Nucleus accumbens (tissue), 56 donors: ENCODE results near the gene AIF1.

Experiments used
- DNase-seq, 56 donors: peaks; one replicate each; lab custom pipeline; 2025; lab: John Stamatoyannopoulos, UW

The AIF1 gene

GRCh38 chr6:31614684-31615578 is at the start of gene AIF1:
Gene AIF1 (plus strand): TSS chr6:31615234. CDS start chr6:31615330, 96 bp downstream.
- peak in 2 of 56 donors; percentile 9 to 21 for DNase-seq

GRCh38 chr6:31567531-31568370 is 47.3 kb upstream of the AIF1 start:
- DNase-seq, result no peak

GRCh38 chr6:31568537-31568961 is 46.5 kb upstream of the AIF1 start:
- no peak for DNase-seq

- DNase-seq, result no peak
These were observed 45.0 kb upstream of the AIF1 start for GRCh38 chr6:31569861-31570536.

- DNase-seq, result no peak
These were observed 42.8 kb upstream of the AIF1 start, which contains the start of gene LTA for GRCh38 chr6:31572041-31572911. Gene LTA (plus strand): TSS chr6:31572289. CDS start chr6:31572743, 454 bp downstream.

- DNase-seq, result no peak
These were observed 41.6 kb upstream of the AIF1 start for GRCh38 chr6:31573239-31574105.

- DNase-seq, result no peak
These were observed 40.6 kb upstream of the AIF1 start for GRCh38 chr6:31574106-31575061.

- DNase-seq, result peak in 14 of 56 donors; percentile 3 to 45 (median 14)
These were observed 39.6 kb upstream of the AIF1 start, which contains the start of gene TNF for GRCh38 chr6:31575335-31575901. Gene TNF (plus strand): TSS chr6:31575565. CDS start chr6:31575742, 177 bp downstream.

GRCh38 chr6:31575952-31576685 is 38.9 kb upstream of the AIF1 start:
- DNase-seq, result no peak

GRCh38 chr6:31576897-31577578 is 38.0 kb upstream of the AIF1 start:
- DNase-seq, result no peak

GRCh38 chr6:31577579-31577966 is 37.5 kb upstream of the AIF1 start:
- no peak for DNase-seq

- DNase-seq, result no peak
These were observed 36.6 kb upstream of the AIF1 start for GRCh38 chr6:31578184-31579118.

- no peak for DNase-seq
These were observed 35.9 kb upstream of the AIF1 start for GRCh38 chr6:31579119-31579505.

- no peak for DNase-seq
These were observed 35.2 kb upstream of the AIF1 start for GRCh38 chr6:31579546-31580437.
